Lower lobe of right lung (tissue), 2 donors: ENCODE measurements around the gene ZNF784. TPM values are rescaled to one million over a fixed set of nuclear protein-coding genes. Genes with fewer than 3 reads are reported as not detected.
A peak's percentile ranks its signal among the peaks of the same experiment; 100 is the strongest.

Experiments
- ATAC-seq, 2 donors: fragments of 200-7000 bp; cut with Tn5 transposase; one replicate each; pipeline ENCODE4 v1.9.1; 2020 to 2022; ENCODE audit warnings: mild to moderate bottlenecking in 2 of 2, moderate library complexity in 2 of 2
- DNase-seq: peaks from one replicate; pipeline ENCODE4 v3.0.0-alpha.2; 2020
- H3K27ac ChIP-seq: fragments of 200-600 bp; one replicate; pipeline ENCODE4 v1.8.0; 2022
- H3K27me3 ChIP-seq: fragments of 200-600 bp; one replicate; pipeline ENCODE4 v1.8.0; 2022; ENCODE audit warnings: low read depth
- H3K36me3 ChIP-seq: fragments of 200-600 bp; one replicate; pipeline ENCODE4 v1.8.0; 2022; ENCODE audit warnings: mild to moderate bottlenecking
- H3K4me1 ChIP-seq: fragments of 200-600 bp; one replicate; pipeline ENCODE4 v1.8.0; 2022
- H3K4me3 ChIP-seq: fragments of 200-600 bp; one replicate; pipeline ENCODE4 v1.8.0; 2022; ENCODE audit warnings: mild to moderate bottlenecking
- H3K9me3 ChIP-seq: fragments of 200-600 bp; one replicate; pipeline ENCODE4 v1.8.0; 2022
- CTCF ChIP-seq: fragments of 200-600 bp; IDR thresholded peaks from one replicate; pipeline ENCODE4 v1.8.0; 2022; ENCODE audit warnings: antibody characterized with exemption, mild to moderate bottlenecking
- intact Hi-C: fragments of 100-400 bp; cut with DNase I; formaldehyde crosslinking; loops from one replicate; pipeline ENCODE4 v1.11.0; 2022
- total RNA-seq: library from RNA; stranded (reverse); fragmentation: NEBNext Ultra II Directional; extraction: Animal tissue kit (Norgen Biotek cat#: 25700); gene quantifications from one replicate; pipeline ENCODE4 v1.2.1, GENCODE V29; 2021
- donor health status: DM: no; HTN: yes; CAD: no; lungs with severe emphysema.

The ZNF784 gene
- total RNA-seq, 1 donor from 2014 or later: 7.1 TPM

GRCh38 chr19:55670280-55671053 lies 46.1 kb upstream of the ZNF784 start:
- peak; percentile 70 for DNase-seq
- Histone ChIP-seq H3K27ac (no peak overlapping the region), H3K27me3 (no peaks in the 10 kb centered on the region), H3K36me3 (peaks cover 84% of the 10 kb centered on the region), H3K4me3 (no peak overlapping the region), H3K9me3 (no peaks in the 10 kb centered on the region), H3K4me1 (no peaks in the 10 kb centered on the region)
- ATAC-seq: no peak
- no peak for TF ChIP-seq CTCF
- intact Hi-C loops: no loop called here

GRCh38 chr19:55669418-55670279 lies 45.3 kb upstream of the ZNF784 start:
- intact Hi-C loops: no loop called here
- Histone ChIP-seq H3K4me1 (no peaks in the 10 kb centered on the region), H3K9me3 (no peaks in the 10 kb centered on the region), H3K36me3 (peaks cover 90% of the 10 kb centered on the region), H3K27ac (no peak overlapping the region), H3K27me3 (no peaks in the 10 kb centered on the region), H3K4me3 (no peak overlapping the region)
- DNase-seq (no peak), ATAC-seq (no peak)
- no peak for TF ChIP-seq CTCF

GRCh38 chr19:55668603-55669348 lies 44.4 kb upstream of the ZNF784 start:
- Histone ChIP-seq H3K4me3 (no peak overlapping the region), H3K36me3 (peaks cover 96% of the 10 kb centered on the region), H3K27ac (no peak overlapping the region), H3K27me3 (no peaks in the 10 kb centered on the region), H3K9me3 (no peaks in the 10 kb centered on the region), H3K4me1 (no peaks in the 10 kb centered on the region)
- DNase-seq: no peak
- peak in 1 of 2 donors; percentile 10 for ATAC-seq
- no peak for TF ChIP-seq CTCF
- intact Hi-C loops: no loop called here

GRCh38 chr19:55667958-55668357 lies 43.6 kb upstream of the ZNF784 start:
- Histone ChIP-seq H3K4me1 (no peaks in the 10 kb centered on the region), H3K27ac (no peak overlapping the region), H3K27me3 (no peaks in the 10 kb centered on the region), H3K9me3 (no peaks in the 10 kb centered on the region), H3K4me3 (no peak overlapping the region), H3K36me3 (peaks cover 96% of the 10 kb centered on the region)
- ATAC-seq: peak; percentile 7 to 28
- intact Hi-C loops: no loop called here
- no peak for DNase-seq
- no peak for TF ChIP-seq CTCF

- no peaks in the 10 kb centered on the region for H3K27me3 ChIP-seq
- intact Hi-C loops: no loop called here
- H3K4me3 ChIP-seq: no peak overlapping the region
- ATAC-seq (no peak), DNase-seq (no peak)
- TF ChIP-seq CTCF: no peak
- H3K9me3 ChIP-seq: no peaks in the 10 kb centered on the region
- no peak overlapping the region for H3K27ac ChIP-seq
- H3K4me1 ChIP-seq: no peaks in the 10 kb centered on the region
- peaks cover 96% of the 10 kb centered on the region for H3K36me3 ChIP-seq
Measured at GRCh38 chr19:55667511-55667910, 43.1 kb upstream of the ZNF784 start.
